ENCODE results near the gene FSD1.

The FSD1 gene

DNA sequence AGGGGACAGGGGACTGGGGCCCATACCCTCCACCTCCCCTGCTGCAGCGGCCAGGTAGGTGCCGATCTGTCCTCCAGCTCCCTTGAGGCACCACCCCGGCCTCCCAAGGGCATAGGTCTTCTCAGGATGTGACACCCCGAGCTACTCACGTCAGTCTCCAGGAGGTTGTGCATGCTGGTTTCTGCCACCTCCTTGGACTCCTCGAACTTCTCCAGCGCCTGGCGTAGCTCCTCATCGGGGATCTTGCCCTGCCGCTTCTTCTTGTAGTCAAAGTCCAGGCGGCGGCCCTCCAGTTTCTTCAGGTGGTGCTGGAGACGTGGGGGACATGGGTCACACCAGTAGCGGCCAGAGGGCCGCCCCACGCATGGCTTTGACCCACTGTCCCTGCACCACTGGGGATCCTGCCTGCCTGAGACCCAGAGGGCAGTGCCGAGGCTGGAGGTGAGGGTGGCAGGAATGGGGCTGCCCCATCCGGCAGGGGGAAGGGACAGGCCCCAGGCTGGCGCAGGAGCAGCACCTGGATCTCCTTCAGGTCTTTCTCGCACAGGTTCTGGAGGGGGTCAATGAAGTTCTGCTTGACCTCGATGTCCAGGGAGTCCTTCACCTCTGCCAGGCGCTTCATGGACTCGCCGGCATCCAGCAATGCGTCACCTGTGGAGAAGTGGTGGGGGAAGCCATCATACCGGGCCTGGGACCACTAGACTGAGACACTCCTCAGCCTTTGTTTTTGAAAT, 59.3 kb downstream of the FSD1 start:
- DNase-seq (ENCODE audit: extremely low read depth, low read depth): no peak
- no peak for TF ChIP-seq CTCF (IDR thresholded peaks at IDR 0.05; ENCODE audit: low read depth, low read length)

DNA sequence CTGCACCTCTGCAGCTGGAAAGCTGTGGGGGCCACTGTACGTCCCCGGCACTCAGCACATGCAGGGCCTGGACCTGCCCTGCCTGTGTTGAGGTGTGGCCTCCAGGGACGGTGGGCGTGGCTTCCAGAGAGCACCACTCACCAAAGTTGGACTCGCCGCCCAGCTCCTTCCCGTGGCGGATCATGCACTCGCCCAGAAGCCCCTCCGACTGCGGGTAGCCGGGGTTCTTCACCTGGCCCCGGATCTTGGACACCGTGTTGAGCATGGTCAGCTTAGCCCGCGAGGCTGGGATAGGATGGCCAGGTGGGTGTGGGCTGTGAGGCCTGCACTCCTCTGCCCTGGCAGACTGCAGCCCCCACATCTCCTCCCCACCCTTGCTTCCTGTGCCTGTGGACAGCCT, 60.9 kb downstream of the FSD1 start:
- DNase-seq (ENCODE audit: extremely low read depth, low read depth): no peak
- no peak for TF ChIP-seq CTCF (IDR thresholded peaks at IDR 0.05; ENCODE audit: low read depth, low read length)

GRCh38 chr19:4365791-4366665, 61.6 kb downstream of the FSD1 start:
- DNase-seq (ENCODE audit: extremely low read depth, low read depth): no peak
- no peak for TF ChIP-seq CTCF (IDR thresholded peaks at IDR 0.05; ENCODE audit: low read depth, low read length)

GRCh38 chr19:4366666-4367335, 62.4 kb downstream of the FSD1 start:
- DNase-seq (ENCODE audit: extremely low read depth, low read depth): no peak
- no peak for TF ChIP-seq CTCF (IDR thresholded peaks at IDR 0.05; ENCODE audit: low read depth, low read length)

GRCh38 chr19:4367336-4367723, 62.9 kb downstream of the FSD1 start:
- DNase-seq (ENCODE audit: extremely low read depth, low read depth): no peak
- TF ChIP-seq CTCF (IDR thresholded peaks at IDR 0.05; ENCODE audit: low read depth, low read length): no peak

DNA sequence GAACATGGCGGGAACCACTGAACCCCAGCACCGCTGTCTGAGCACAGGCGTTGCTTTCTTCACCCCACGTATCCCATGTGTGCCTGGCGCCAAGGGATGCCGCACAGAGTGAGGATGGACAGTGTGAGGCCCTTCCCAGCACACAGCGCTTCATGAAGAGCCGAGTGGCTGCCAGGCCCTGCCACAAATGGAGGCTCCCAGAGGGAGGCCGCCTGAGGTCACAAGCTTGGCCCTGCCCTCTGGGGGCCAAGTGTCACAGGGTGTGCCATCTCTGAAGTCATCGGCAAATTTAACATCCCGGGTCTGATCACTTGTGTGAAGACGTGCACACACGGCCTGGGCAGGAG, 63.4 kb downstream of the FSD1 start:
- DNase-seq (ENCODE audit: extremely low read depth, low read depth): no peak
- no peak for TF ChIP-seq CTCF (IDR thresholded peaks at IDR 0.05; ENCODE audit: low read depth, low read length)
